Middle frontal gyrus (tissue), 1 donor: ENCODE data around the gene KHDC3L.

Experiments used
- DNase-seq: peaks from one replicate; pipeline ENCODE4 v3.0.0-alpha.2; 2015; ENCODE audit warnings: low spot score; ENCODE audit errors: extremely low spot score

The KHDC3L gene, protein sequence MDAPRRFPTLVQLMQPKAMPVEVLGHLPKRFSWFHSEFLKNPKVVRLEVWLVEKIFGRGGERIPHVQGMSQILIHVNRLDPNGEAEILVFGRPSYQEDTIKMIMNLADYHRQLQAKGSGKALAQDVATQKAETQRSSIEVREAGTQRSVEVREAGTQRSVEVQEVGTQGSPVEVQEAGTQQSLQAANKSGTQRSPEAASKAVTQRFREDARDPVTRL

GRCh38 chr6:73362358-73362757 lies at the start of gene KHDC3L:
KHDC3L (plus strand) TSS chr6:73362658; CDS start chr6:73362730, 72 bp downstream.
- DNase-seq: no peak

- DNase-seq: no peak
These were observed 47.6 kb upstream of the KHDC3L start for GRCh38 chr6:73314577-73315492.

DNA sequence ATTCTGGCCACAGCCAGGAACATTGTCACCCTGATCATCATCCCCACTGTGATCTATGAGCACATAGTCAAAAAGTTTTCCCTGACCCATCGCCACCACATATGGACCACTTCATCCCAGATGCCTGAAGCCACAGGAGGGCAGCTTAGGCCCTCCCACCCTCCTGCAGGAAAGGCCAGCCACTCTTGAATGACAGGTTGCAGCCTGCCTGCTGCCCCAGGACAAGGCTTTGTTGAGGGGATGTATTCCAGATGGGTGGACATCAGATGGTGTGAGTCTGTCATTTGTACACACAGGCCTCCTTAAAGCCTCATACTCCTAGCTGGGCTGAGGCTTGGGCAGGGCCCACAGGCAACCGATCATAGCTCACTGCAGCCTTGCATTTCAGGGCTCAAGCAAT lies 39.1 kb upstream of the KHDC3L start:
- no peak for DNase-seq

DNA sequence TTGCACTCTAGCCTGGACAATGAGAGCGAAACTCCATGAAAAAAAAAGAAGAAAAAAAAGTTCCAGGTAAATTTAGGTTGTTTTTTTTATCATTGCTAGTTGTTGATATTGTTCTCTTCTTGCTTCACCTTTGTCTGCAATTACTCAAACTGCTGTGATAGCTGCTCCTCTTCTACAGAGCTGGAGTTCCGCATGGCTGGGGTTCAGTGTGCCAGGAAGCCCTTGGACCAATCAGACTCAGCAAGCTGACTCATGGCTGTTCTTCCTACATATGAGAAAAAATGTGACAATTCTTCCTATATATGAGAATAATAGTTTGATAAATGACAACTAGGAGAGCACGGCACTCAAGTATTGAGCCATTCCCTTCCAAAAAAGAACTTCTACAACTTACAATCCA lies 36.8 kb upstream of the KHDC3L start:
- no peak for DNase-seq

DNA sequence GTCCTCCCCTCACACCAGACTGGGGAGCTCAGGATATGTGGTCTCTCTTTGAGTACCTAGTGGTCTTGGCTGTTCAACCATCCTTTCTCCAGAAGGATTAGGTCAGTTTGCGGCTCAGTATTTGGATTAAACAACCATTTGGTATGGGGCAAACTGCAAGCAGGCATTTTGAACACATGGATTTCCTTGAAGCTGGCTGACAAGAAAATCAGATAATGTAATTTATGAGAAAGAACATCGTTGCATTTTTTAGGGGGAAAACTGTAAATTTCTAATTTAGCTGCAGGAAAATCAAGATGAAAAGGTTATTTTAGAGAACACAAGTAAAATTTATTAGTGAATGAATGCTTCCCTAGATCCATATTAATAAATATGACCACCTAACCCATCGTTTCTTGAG lies 33.7 kb upstream of the KHDC3L start:
- no peak for DNase-seq

DNA sequence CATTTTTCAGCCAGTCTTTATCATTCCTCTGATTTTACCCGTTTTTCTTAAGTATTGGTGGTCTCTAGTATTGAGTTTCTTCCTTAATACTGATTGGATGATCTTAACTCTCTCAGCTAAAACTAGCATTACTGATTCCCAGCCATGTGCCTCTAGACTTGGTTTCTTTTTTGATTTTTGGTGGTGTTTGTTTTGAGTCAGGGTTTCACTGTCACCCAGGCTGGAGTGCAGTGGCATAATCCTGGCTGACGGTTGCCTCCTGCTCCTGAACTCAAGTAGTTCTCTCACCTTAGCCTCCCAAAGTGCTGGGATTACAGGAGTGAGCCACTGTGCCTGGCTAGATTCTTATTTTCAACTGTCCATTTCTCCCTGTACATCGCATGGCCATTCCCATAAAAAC lies 33.3 kb upstream of the KHDC3L start:
- DNase-seq: no peak

GRCh38 chr6:73339340-73339739 lies 23.1 kb upstream of the KHDC3L start:
- DNase-seq: no peak

- no peak for DNase-seq
These were observed 22.4 kb upstream of the KHDC3L start for GRCh38 chr6:73340048-73340447.

DNA sequence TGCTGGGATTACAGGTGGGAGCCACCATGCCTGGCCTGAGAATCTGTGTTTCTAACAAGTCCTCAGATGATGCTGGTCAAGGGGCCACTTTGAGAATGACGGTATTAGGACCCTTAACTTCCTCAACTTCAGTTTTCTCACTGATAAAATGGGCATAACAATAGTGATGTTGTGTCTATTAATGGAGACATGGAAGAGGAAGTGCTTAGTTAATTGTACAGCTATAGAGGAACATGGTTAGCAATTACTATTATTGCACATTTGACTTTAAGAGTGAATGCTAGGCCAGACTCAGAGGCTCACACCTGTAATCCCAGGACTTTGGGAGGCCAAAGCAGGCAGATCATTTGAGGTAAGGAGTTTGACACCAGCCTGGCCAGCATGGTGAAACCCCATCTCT lies 21.1 kb upstream of the KHDC3L start:
- DNase-seq: no peak

- DNase-seq: no peak
These were observed 20.3 kb upstream of the KHDC3L start for GRCh38 chr6:73342174-73342573.

DNA sequence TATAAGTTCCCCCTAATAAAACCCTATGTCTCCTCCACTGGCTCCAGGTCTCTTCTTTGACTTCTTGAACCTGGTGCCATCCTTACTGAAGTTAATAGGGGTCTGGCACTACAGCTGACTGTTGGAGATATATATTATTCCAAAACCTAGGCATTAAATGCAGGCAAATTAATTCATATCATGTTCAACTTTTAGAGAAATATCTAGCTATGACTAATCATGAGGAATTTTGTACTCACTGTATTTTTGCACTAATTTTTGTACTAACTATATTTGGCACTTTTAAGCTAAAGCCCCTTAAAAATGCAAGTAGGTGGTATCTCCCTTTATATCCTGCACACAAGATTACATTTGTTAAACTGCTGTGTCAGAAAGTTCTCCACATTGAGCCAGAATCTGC lies 19.3 kb upstream of the KHDC3L start:
- no peak for DNase-seq

GRCh38 chr6:73348550-73349204 lies 13.8 kb upstream of the KHDC3L start:
- no peak for DNase-seq

DNA sequence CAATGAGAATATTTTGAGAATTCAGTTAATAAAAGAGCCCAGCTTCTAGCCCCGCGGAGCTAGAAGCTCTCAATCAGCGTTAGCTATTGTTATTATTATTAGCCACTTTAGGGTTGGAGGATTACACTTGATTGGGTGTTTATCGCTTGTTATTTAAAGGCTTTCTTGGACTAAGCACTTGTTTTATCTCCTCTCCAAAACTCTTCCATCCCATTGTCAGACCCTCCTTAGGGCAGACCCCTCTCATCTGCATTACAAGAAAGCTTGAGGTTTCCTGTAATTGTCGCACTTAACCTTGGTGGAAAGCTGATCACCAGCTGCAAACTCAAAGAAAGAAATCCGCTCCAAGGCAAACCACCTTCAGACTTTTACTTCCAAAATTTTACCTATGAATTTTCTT lies 13.1 kb upstream of the KHDC3L start:
- no peak for DNase-seq

DNA sequence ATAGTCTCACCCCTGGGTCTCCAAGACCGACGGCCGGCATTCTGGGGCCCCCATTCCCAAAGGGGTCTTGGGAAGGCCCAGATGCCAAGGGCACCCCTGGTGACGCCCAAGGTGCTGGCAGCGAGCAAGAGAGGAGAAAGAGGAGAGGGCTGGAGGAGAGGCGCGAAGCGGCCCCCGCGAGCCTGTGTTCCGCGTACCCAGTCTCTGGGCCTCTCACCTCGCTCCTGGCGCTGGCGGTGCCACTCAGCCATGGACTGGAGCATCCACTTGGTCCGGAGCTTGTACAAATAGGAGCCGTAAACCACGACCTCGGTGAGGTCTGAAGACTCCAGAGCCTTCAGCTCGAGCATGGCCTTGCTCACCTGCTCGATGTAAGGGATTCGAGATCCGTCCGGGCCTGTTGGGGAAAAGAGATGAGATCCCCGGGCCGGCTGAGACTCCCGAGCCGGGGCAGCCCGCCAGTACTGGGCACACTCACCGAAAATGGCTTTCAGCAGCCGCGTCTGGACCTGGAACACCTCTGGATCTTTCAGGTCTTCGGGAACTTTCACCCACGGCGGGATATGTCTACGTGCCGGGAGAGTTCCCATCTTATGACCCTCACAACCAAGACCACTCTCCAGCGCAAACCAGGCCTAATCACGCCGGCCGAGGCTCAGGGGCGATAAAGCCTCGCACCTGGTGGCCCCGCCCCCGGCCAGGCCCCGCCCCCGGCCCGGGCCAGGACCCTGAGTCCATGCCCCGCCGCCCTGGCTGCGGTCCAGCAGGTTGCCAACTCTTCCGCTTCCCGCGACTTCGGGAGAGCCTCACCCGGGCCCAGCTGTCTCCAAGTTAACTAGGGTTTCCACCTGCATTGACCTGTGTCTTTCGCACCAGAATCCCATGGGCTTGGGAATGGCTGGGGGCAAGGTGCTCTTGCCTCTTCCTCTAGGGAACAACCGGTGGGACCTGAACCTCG lies 8.5 kb upstream of the KHDC3L start, which contains the start of gene DPPA5:
TSS of gene DPPA5 (minus strand) at position 641 of the 958 bp plus-strand sequence. CDS start at position 590, 51 bp downstream.
- DNase-seq: no peak

- DNase-seq: no peak
These were observed 545 bp downstream of the KHDC3L start for GRCh38 chr6:73362869-73363536.

DNA sequence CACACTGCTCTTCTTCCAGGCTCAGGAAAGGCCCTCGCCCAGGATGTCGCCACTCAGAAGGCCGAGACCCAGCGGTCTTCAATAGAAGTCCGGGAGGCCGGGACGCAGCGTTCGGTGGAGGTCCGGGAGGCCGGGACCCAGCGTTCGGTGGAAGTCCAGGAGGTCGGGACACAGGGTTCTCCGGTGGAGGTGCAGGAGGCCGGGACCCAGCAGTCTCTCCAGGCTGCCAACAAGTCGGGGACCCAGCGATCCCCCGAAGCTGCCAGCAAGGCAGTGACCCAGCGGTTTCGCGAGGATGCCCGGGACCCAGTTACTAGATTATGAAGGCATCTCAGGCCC lies 1.0 kb downstream of the KHDC3L start:
- DNase-seq: no peak

DNA sequence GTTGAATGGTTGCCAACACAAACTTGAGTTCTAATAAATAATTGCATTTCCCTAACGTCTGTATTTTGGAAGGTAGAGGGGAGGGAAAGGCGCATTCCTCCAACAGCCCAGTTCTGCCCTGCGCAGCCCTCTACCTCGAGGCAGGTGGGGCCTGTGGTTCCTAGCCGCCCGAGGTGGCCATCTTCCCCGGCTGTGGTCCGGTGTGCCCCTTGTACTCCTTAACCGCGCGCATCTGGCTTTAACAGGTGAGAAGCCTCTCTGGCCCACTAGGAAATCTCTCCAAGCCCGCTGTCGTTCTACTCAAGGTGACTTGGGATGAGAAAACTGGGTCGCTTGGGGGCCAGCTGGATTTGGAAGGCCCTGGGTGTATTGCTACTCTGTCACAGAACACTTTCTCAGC lies 1.7 kb downstream of the KHDC3L start:
- no peak for DNase-seq

DNA sequence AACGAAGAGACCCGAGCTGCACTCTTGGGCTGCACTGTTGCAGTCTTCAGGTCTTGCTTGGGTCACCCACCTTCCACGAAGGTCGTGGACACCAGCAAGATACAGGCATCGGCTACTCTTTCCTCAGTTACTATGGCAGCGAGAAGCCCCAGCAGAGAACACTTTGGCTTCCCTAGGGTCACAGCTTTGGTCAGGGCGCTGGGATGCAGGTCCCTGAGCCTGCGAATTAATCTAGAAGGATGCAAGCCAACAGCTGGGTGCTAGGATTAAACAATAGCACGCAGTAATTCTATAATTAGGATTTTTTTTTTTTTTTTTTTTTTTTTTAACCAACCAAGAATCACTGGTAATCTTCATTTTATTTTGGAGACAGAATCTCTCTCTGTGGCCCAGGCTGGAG lies 2.1 kb downstream of the KHDC3L start:
- no peak for DNase-seq

GRCh38 chr6:73367761-73368355 lies 5.4 kb downstream of the KHDC3L start:
- no peak for DNase-seq

DNA sequence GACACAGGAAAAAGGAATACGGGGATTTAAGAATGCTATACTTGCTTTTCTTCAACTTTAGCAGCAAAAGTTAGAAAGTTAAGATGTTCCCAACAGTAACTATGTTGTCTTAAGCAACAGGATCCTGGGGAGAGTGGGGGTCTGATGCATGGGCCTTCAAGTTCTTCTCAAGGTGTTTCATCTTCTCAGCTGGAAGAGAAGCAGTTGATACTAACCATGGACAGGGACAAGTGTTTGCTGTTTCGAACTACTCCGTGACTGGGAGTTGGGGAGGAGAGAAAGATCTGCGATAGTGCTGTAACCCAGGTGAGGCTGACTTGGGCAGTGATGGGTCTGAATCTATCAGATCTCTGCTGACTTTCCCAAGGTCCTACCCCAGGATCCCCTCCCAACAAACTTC lies 6.2 kb downstream of the KHDC3L start:
- DNase-seq: no peak
